Hematopoietic multipotent progenitor cell treated with erythropoietin and hydrocortisone succinate and interleukin-3 and kit ligand, for 17 days (in vitro differentiated cells): ENCODE measurements around the gene NDUFAF5.
"Not testable (repeated sequence)": the region's sequence is repeated elsewhere in the genome, so short reads cannot be mapped to it uniquely, and the experiment has no call there.

Experiments used
- DNase-seq: peaks from one replicate; pipeline ENCODE4 v3.0.0-alpha.2; 2015; ENCODE audit warnings: low spot score

Gene NDUFAF5

GRCh38 chr20:13784893-13785715, at the start of gene NDUFAF5, which contains the start of gene ESF1:
Gene NDUFAF5 (plus strand): TSS chr20:13785028. CDS start chr20:13785069, 41 bp downstream.
Gene ESF1 (minus strand): TSS chr20:13784919. CDS start chr20:13783140, 1,779 bp downstream.
- peak; percentile 93 for DNase-seq

GRCh38 chr20:13735826-13736225, 49.0 kb upstream of the NDUFAF5 start:
- DNase-seq: no peak

GRCh38 chr20:13736436-13737191, 48.2 kb upstream of the NDUFAF5 start:
- DNase-seq: no peak

- not testable (repeated sequence) for DNase-seq
These were observed 46.6 kb upstream of the NDUFAF5 start for GRCh38 chr20:13738187-13738586.

- no peak for DNase-seq
These were observed 44.8 kb upstream of the NDUFAF5 start for GRCh38 chr20:13739731-13740649.

- DNase-seq: no peak
These were observed 42.9 kb upstream of the NDUFAF5 start for GRCh38 chr20:13741879-13742278.

- no peak for DNase-seq
These were observed 40.5 kb upstream of the NDUFAF5 start for GRCh38 chr20:13744352-13744751.

- no peak for DNase-seq
These were observed 39.0 kb upstream of the NDUFAF5 start for GRCh38 chr20:13745784-13746183.

GRCh38 chr20:13749811-13750210, 35.0 kb upstream of the NDUFAF5 start:
- DNase-seq: no peak

GRCh38 chr20:13753436-13754036, 31.3 kb upstream of the NDUFAF5 start:
- no peak for DNase-seq

- DNase-seq: no peak
These were observed 29.0 kb upstream of the NDUFAF5 start for GRCh38 chr20:13755809-13756208.

- no peak for DNase-seq
These were observed 28.3 kb upstream of the NDUFAF5 start for GRCh38 chr20:13756551-13756950.

- DNase-seq: no peak
These were observed 25.9 kb upstream of the NDUFAF5 start for GRCh38 chr20:13758884-13759283.

GRCh38 chr20:13760451-13760946, 24.3 kb upstream of the NDUFAF5 start:
- not testable (repeated sequence) for DNase-seq

- no peak for DNase-seq
These were observed 19.5 kb upstream of the NDUFAF5 start for GRCh38 chr20:13765299-13765698.

- DNase-seq: no peak
These were observed 18.9 kb upstream of the NDUFAF5 start for GRCh38 chr20:13765868-13766416.

GRCh38 chr20:13770141-13770540, 14.7 kb upstream of the NDUFAF5 start:
- DNase-seq: no peak

GRCh38 chr20:13771853-13772453, 12.9 kb upstream of the NDUFAF5 start:
- peak; percentile 41 for DNase-seq

- no peak for DNase-seq
These were observed 12.3 kb upstream of the NDUFAF5 start for GRCh38 chr20:13772529-13772928.

GRCh38 chr20:13775867-13776266, 9.0 kb upstream of the NDUFAF5 start:
- DNase-seq: no peak

- no peak for DNase-seq
These were observed 7.6 kb upstream of the NDUFAF5 start for GRCh38 chr20:13777171-13777601.
